GM19395 (cell line): ENCODE measurements around the gene MEN1.

Experiments
- ATAC-seq: cut with Tn5 transposase; IDR thresholded peaks from one replicate; pipeline ENCODE4 v1.9.1; 2021; ENCODE audit warnings: mild to moderate bottlenecking, moderate library complexity; ENCODE audit not compliant: unreplicated experiment

MEN1 gene

DNA sequence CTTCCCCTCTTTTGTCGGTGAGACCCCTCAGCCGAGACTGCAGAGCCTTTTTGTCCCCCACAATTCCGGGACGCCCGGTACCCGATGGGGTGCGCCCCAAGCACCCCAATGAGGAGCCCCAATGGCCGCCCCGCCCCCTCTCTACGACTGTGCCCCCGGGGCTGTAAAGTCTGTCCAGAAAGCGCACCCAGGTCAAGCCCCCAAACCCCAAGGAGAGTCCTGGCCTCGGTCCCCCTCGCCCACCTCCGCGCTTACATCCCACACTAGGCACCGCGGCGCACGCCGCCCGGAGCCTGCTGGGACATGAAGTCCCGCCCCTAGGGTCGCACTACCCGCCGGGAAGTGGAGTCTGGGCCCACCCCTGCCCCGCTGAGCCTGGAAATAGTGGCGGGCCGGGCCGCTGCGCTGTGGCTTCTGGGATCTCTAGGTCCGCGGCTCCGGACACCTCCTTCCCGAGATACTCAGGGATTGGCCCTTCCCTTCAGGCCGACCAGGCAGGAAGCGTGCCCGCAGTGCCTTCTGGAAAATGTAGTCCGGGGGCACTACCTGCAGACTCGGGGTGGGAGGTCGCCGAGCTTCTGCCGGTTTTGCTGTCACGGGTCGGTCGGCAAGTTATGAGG lies at the start of gene MEN1:
Gene MEN1 (minus strand): TSS at position 281 of the 620 bp plus-strand sequence. CDS start 442 bp downstream, outside the sequence.
- peak; percentile 64 for ATAC-seq

DNA sequence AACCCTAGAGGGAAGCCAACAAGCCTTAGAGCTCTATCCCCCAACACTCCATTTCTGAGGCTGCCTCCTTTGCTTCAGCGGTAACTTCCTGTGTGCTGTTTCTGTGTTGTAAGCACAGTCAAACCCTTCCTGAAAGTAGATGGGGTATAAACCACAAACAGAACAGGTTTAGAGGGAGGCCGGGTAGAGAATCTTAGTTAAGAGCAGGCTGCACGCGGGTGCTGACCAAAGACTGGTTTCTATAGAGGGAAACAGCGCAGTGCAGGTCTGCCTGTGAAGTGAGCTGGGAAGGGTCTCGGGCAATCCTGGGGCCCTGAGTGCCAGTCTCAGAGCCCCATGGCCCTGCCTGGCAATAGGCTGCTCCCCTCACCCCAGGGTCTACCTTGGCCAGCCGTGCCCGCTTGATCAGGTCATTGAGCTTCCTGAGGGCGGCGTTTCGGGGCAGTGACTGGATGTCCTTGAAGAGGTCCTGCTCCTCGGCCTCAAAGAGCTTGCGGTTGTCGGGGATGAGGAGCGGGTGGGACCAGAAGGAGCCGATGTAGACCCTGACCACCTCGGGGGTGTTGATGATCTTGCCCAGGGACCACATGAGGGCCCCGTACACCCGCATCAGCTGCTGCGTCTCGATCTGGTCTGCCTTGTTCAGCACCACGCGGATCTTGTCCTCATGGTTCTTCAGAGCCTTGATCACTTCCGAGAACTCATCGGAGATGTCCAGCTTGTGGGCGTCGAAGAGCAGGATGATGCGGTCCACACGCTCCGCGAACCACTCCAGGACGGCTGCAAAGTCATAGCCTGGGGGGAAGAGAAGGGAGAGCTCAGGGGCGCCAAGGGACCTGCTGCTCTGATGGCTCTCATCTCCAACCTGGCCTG lies 49.4 kb upstream of the MEN1 start:
- peak; percentile 85 for ATAC-seq

DNA sequence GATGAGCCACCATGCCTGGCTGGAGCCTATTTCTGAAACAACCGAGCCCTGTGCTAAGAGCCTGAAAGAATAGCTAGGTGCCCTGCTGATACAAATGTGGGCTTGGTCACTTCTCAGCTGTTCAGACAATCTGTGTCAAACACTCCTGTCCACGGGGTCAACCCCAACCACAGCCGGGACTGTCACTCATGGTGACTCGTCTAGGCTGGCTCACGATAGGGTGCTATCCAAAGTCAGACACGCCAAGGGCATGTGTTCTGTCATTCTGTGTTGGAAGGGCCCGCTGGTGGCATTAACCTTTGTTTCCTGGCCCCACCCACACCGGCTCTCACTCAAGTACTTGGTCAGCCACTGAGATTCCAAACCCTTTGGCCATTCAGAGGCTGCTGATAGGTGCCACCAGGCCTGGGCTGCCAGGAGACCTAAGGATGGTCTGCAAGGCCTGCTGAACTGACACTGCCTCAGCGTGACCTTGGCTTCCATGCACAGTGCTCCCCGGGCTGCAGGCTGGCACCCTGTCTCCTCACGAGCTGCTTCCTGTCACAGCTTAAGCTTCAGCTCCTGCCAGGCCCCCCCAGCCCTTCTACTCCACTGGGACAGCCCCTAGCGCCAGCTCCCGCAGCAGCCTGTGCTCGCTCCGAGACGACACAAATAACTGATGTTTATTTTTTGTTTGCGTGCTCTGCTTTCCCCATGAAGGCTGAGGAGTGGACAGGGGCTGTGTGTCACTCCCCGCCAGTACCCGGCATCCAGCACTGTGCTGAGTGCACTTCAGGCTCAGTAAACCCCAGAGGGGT lies 48.3 kb upstream of the MEN1 start:
- no peak for ATAC-seq

DNA sequence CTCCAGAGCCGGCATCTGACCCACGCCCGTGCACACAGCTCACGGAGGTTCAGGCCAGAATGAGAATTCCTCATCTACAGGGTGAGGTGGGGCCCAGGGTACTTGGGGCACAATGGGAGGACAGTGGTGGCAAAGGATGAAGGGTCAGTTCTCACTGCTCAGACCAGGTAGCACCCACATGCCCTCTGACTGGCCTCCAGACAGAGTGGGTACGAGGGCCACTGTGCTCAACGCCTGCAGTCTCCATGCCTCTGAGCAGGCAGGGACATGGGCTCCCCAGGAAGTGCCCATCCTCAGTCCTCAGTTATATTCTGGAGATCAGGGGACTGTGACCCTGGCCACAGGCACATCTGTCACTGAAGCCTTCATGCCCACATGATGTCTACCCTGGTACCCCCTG lies 47.1 kb upstream of the MEN1 start:
- no peak for ATAC-seq

DNA sequence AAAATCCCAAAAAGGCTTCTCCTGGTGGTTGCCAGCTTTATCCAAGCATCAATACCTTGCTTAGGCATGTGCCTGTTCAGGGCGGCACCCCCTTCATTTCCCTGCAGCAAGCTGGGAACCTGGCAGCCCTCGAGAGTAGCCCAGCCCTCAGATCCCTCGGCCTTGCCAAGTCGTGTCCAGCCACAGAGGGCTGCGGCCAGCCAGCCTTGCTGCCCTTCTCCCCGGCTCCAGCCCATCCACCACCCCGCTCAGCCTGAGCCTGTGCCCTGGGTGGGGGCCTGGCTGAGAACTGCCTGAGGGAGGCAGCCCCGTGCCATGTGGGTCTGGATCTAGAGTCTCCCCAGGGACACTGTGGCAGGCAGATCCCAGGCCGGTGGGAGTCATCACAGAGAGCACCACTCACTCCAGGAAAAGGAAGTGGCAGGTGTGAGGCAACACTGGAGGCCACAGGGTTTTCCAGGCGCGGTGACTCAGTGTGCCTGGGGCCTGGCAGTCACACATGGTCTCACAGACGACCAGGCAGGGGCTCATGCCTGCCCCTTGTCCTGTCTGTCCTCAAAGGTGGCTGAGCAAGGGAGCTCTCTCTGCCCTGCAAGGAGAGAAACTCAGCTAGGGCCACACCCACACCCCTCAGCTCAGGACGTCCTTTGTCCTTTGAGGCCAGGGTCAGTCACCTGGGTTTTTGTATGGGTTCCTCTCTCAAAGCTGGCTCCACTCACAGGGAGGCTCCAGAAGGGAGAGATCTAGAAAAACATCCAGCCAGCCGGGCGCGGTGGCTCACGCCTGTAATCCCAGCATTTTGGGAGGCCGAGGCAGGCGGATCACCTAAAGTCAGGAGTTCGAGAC lies 46.3 kb upstream of the MEN1 start:
- ATAC-seq = no peak

DNA sequence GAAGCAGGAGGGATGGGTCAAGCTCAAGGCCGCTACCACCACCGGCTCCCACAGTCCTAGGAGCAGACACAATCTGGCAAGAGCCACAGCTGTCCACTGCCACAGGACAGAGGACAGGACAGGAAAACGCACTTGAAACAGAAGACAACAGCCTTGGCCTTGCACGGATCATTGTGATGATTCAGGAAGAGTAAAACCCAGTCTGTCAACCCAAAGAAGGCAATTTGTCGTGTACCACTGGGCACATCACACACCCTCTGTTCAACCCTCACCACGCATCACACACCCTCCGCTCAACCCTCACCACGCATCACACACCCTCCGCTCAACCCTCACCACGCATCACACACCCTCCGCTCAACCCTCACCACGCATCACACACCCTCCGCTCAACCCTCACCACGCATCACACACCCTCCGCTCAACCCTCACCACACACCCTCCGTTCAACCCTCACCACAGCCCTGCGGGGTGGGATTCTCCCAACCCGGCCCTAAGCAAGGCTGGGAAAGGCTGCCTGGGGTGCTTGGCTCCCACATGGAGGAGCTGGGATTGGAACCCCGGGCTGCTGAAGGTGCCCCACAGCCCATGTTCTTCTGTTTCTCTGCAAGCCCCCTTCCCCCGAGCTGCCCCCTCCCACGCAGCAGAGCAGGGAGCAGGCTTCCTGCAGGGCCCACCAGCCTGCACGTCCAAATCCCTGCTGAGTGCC lies 45.4 kb upstream of the MEN1 start:
- ATAC-seq = no peak

DNA sequence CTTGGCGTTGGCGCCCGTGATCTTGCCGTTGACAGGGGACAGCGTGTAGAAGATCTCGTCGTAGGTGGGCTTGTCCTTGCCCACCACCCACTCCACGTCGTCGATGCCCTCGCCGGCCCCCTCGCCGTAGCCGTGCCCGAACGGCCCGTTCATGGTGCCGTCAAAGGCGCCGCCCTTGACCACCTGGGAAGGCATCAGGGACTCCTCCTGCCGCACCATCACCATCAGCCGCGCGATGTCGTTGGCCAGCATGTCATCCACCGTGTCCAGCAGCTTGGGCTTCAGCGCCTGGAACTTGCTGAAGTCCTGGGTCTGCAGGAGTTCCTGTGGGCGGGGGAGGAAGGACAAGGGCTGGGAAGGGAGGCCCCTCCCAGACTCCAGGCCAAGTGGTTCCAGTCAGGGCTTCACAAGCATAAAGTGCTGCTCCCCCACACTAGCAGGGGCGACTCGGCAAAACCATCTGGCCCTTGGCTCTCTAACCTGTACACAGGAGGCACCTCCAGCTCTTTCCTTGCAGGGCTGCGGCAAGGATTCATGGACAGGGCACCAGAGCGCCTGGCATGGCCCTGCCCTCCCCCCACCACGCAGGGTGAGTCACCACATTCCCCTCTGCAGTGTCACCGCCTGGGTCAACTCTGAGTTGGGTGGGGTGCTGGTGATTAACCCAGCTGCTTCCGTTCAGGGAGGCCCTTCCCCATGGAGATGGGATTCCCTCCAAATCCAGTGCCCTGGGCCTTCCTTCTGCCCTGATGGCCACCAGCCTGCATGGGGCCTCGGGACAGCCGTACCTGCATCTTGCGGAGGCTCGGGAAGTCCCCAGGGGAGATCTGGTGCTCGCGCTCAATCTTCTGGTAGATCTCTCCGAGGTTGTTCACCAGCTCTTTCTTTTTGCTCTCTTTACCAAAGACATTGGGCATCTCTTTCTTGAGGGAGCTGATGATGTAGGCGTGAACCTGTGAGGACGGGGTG lies 44.5 kb upstream of the MEN1 start:
- ATAC-seq = no peak

DNA sequence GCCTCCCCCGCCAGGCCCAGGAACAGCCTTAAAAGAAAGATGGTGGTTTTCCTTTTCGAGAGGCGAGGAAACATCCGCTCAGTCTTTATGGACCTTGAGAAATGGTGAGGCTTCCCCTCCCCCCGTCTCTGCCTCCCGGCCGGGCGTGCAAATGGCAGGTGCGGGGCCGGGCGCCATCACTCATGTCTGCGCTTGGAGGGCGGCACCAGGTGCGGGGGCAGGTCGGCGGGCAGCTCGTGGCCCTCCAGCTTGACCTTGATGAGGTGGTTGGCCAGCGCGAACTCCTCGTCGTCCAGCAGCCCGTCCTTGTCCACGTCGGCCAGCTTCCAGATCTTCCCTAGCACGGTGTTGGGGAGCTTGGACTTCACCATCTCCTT lies 43.8 kb upstream of the MEN1 start:
- no peak for ATAC-seq

DNA sequence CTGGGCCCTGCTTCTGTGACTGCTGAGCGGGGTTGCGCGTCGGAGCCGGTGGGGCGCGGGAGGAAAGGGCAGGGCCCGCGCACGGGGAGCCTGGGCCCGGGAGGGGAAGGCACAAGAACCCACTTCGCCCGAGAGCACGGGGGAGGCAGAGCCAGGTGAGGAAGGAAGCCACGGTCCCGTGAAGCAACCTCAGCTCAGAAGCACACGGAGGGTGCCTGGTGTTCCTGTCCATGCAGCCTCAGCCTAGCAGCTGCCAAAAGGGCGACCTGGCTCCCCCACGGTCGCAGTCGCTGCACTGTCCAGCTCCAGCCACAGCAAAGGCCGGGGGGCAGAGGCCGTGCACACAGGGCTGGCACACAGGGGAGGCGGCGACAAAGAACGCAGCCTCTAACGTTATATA lies 43.4 kb upstream of the MEN1 start:
- ATAC-seq = no peak

DNA sequence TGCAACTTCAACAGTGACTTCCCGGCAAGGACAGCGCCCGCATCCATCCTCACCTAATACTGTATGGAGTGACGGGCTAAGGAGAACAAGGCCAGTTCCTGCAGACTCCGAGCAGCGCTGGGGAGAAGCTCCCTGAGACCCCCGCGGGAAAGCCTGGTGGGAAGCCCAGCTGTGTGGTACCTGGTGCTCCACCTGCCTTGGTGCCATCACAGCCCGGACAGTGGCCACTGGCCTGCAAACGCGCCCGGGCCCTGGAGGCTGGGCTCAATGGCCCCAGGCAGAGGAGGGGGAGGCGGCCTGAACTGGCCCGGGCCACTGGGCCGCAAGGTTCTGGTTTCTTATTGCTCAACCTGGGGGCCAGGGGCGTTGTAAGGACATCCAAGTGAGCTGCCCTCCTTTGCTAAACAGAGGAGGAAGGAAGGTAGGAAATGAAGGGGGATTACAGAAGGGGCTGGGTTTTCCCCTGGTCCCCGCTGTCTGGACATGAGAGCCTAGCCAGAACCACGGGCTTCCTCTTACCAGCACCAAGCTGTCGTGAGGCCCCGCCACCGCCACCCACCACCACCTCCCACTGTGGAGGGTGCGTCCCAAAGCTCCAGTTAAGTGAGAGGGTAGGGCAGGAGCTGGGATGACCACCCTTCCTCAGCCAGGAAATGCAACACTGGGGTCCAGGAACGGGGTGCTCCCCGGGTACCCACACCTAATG lies 42.6 kb upstream of the MEN1 start:
- no peak for ATAC-seq

DNA sequence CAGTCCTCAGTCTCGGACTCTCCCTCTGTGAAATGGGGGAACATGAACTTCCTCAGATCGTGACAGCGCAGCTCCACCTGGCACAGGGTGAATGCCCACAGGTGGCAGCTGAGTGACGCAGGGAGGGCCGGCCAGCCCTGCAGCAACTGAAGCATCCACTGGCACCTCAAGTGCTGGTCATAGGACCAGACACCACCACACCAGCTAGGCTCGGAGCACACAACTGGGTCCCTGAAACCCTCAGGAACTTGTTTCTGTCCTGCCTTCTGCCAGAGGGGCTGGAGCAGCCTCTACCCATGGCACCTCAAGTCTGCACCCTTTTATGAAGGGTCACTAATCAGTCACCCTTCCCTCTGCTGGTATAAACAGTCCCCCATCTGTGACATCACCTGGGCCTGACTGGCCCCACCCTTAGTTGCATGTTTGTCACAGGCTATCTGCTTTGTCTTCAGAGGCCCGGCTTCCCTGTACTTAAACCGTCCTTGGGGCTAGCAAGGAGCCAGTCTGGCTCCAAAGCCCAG lies 41.5 kb upstream of the MEN1 start:
- ATAC-seq = peak; percentile 4

DNA sequence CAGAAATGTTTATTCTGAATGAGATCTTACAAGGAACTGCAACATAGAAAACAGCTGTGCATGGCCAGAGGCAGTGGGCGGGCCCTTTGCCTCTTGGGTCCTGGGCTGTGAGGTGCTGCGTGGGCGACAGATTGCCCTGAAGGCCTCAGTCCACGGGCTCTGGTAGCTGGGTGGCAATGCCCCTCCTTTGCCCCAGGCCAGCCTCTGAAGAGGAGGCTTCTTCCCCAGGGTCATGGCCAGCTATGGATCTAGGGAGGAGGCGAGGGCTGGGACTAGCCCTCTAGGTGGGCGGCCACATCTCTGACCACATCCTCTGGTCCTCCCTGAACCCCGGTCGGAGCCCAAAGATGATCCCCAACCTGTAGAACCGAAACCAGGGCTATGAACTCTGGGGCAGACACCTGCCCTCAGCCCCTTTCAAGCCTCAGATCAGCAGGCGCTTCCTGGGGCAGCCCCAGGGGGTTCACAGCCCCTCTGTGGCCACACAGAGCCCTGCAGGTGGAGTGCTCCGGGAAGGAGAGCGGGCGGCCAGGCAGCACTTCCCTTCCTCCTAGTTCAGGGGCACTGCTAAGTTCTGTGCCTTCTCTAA lies 40.7 kb upstream of the MEN1 start:
- ATAC-seq = peak; percentile 73

DNA sequence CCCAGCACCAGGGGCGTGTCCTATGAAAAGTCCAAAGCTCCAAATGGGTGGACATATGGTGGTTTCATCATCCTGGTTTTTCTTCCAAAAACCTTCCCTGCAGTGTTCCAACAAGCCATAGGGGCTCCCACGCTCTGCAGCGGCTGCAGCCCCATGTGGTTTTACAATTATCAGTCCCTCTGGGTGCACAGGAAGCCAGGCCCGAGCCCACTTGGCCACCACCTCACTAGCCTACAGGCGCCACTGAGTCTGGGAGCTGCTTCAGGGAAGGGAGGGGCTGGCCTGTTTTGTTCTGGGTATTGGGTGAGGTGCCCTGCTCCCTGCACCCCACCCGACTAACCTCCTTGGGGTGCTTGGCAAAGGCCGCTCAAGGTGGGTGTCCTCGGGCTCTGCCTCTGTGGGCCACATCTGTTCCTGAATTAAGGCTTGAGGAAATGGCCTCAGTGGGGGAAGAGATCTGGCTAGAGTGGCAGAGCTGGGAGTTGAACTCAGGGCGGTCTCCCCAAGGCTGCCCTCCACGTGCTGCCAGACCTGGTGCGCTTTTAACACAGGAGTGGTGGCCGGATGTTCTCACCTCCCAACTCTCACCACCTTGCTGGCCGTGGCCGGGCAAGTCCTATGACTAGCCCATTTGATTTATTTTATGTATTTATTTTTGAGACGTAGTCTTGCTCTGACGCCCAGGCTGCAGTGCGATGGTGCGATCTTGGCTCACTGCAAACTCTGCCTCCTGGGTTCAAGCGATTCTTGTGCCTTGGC lies 39.4 kb upstream of the MEN1 start:
- no peak for ATAC-seq

DNA sequence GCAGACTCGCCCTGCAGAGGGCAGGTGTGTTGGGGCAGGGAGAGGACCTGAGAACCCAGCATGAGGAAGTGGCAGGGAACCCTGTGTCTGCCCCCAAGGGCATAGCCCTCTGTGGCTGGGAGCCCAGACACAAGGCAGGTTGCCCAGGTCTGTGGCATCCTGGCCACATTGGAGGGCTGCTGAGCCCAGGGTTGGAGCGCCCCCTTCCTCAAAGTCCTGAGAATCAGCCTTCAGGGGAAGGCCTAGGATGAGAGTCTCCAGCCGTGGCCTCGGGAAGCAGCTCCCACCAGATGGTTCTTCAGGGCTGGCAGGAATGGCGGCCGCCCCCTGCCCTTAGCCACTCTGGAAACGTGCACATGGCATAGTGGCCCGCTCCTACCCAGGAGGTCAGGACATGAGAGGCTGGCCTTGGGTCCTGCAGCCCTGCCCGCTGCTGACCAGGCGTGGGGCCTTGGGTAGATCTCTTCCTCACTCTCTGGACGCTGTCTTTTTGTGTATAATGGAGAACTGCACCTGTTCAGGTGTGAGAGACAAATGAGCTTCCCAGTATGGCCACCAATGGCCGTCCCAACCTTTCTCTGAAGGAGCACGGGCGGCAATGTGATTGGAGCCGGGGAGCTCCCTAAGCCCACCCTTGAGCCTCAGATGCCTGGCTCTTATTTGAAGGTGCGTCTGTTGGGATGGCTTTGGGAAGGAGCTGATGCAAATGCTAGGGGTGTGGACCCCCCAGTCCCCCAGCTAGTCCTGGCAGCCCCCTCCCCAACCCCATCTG lies 38.7 kb upstream of the MEN1 start:
- no peak for ATAC-seq

DNA sequence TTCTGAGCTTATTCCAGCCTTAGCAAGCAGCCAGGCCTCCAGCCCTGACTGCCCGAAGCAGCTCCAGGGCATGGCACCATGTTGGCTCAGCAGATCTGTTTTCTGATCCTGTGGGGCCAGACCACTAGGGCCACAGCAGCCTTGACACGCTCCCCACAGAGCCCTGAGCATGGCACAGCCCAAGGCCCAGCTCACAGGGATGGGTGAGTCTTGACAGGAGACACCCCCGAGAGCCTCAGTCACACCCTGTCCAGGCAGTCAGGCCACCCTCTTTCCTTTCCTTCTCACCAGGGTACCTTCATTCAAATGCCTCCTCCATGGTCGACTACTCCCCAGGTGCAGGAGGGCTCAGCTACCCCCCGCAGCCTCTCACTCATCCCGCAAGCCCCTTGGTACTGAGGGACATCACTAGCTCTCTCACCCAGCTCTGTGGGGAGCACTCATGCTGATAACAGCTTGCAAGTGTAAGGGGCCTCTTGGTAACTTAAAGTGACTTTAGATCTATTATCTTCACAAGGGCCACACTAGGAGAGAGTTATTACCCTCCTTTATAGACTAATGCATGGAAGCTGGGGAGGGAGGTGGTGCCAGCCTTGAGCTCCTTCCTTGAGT lies 38.0 kb upstream of the MEN1 start:
- ATAC-seq = no peak
